GM12878 (cell line): ENCODE measurements around the gene FARS2. TPM values are rescaled to one million over a fixed set of nuclear protein-coding genes. Genes with fewer than 3 reads are reported as not detected.
A peak's percentile ranks its signal among the peaks of the same experiment; 100 is the strongest.

Experiments used
- ATAC-seq: fragments of 200-7000 bp; cut with Tn5 transposase; 3 replicates; pipeline ENCODE4 v1.9.1; 2020; ENCODE audit warnings: mild to moderate bottlenecking, moderate library complexity
- BruUV-seq: library from RNA; stranded (reverse); fragments of 400-500 nt; replicated peaks from 2 replicates; lab custom pipeline; 2021; lab: Mats Ljungman, UMichigan
- CTCF ChIA-PET: fragments of 300-600 bp; sonication (Branson Sonifier 250); formaldehyde crosslinking; extraction: SDS; loops from one replicate; lab custom pipeline; 2021; ENCODE audit warnings: inconsistent platforms; lab: Yijun Ruan, JAX
- POLR2A ChIA-PET: fragments of 350-600 bp; formaldehyde crosslinking; extraction: SDS; loops from one replicate; lab custom pipeline; 2021; ENCODE audit warnings: inconsistent platforms; lab: Charles Lee
- RAD21 ChIA-PET: fragments of 300-600 bp; sonication (Branson Sonifier 250); formaldehyde crosslinking; loops from one replicate; lab custom pipeline; 2023; ENCODE audit warnings: antibody characterized with exemption; ENCODE audit not compliant: unreplicated experiment; lab: Charles Lee
- SMC1A ChIA-PET: fragments of 300-600 bp; sonication (Branson Sonifier 250); formaldehyde crosslinking; loops from one replicate; lab custom pipeline; 2023; ENCODE audit not compliant: unreplicated experiment, uncharacterized antibody; lab: Charles Lee
- DNase-seq: peaks from one replicate; pipeline ENCODE4 v3.0.0-alpha.2; 2011; ENCODE audit warnings: low read depth, low spot score
- FAIRE-seq: peaks from 3 replicates; lab custom pipeline; 2011; peaks lifted over from hg19 to GRCh38; lab: Jason Lieb, UNC
- H2AFZ ChIP-seq: 2 replicates; pipeline ENCODE4 v1.6.0; 2011; ENCODE audit warnings: low read depth, low read length, control low read depth; ENCODE audit not compliant: control insufficient read depth
- H3K27ac ChIP-seq: 2 replicates; pipeline ENCODE4 v1.5.1; 2011; ENCODE audit warnings: control low read depth; ENCODE audit not compliant: control insufficient read depth, insufficient read depth
- H3K27me3 ChIP-seq, 2 experiments: replicated peaks in 1 of 2; 2 replicates each; pipeline versions ENCODE4 v1.6.0 to v1.6.1; 2011; ENCODE audit warnings: low read length in 1 of 2; ENCODE audit not compliant: control insufficient read depth in 2 of 2, insufficient read depth in 2 of 2
- H3K36me3 ChIP-seq, 2 experiments: 2 replicates each; pipeline ENCODE4 v1.5.1; 2011; ENCODE audit warnings: low read length in 1 of 2; ENCODE audit not compliant: control insufficient read depth in 2 of 2, insufficient read depth in 2 of 2
- H3K4me1 ChIP-seq: 2 replicates; pipeline ENCODE4 v1.6.1; 2011; ENCODE audit warnings: mild to moderate bottlenecking, low read length, moderate library complexity, mixed read lengths; ENCODE audit not compliant: control insufficient read depth, insufficient read depth
- H3K4me2 ChIP-seq: 2 replicates; pipeline ENCODE4 v1.6.0; 2011; ENCODE audit warnings: control low read depth; ENCODE audit not compliant: control insufficient read depth, insufficient read depth
- H3K4me3 ChIP-seq: fragments of 200-600 bp; sonication (generic); 2 replicates; pipeline ENCODE4 v1.5.1; 2016
- H3K79me2 ChIP-seq: 2 replicates; pipeline ENCODE4 v1.6.0; 2011; ENCODE audit warnings: low read length; ENCODE audit not compliant: control insufficient read depth, insufficient read depth
- H3K9ac ChIP-seq: 2 replicates; pipeline ENCODE4 v1.8.0; 2011; ENCODE audit warnings: low read length, control low read depth, mixed read lengths; ENCODE audit not compliant: control insufficient read depth, insufficient read depth
- H3K9me3 ChIP-seq: replicated peaks from 3 replicates; pipeline ENCODE4 v1.5.1; 2011; ENCODE audit warnings: mild to moderate bottlenecking, low read length; ENCODE audit not compliant: control insufficient read depth, insufficient read depth
- H4K20me1 ChIP-seq: 2 replicates; pipeline ENCODE4 v1.6.0; 2011; ENCODE audit not compliant: control insufficient read depth, insufficient read depth
- BHLHE40 ChIP-seq, 2 experiments: fragments of 450-650 bp in 1 of 2; IDR thresholded peaks; 2 replicates each; pipeline ENCODE4 v1.6.1; 2011 to 2017; ENCODE audit warnings: low read depth in 2 of 2, borderline replicate concordance in 1 of 2, improper control_type of control experiment in 1 of 2, low read length in 1 of 2, mild to moderate bottlenecking in 1 of 2
- E4F1 ChIP-seq: fragments of 450-650 bp; IDR thresholded peaks from 2 replicates; pipeline ENCODE4 v1.6.1; 2018; ENCODE audit warnings: borderline replicate concordance, mild to moderate bottlenecking; ENCODE audit not compliant: partially characterized antibody
- FOXK2 ChIP-seq: fragments of 450-650 bp; IDR thresholded peaks from 2 replicates; pipeline ENCODE4 v1.6.1; 2017; ENCODE audit warnings: mild to moderate bottlenecking, moderate library complexity
- HCFC1 ChIP-seq: fragments of 150-350 bp; IDR thresholded peaks from 2 replicates; pipeline ENCODE4 v1.6.1; 2014; ENCODE audit warnings: low read length
- JUNB ChIP-seq: IDR thresholded peaks from 2 replicates; pipeline ENCODE4 v1.6.1; 2016; ENCODE audit warnings: antibody characterized with exemption, mild to moderate bottlenecking
- NBN ChIP-seq: fragments of 450-650 bp; IDR thresholded peaks from 2 replicates; pipeline ENCODE4 v1.6.1; 2016
- NFYB ChIP-seq: IDR thresholded peaks from 2 replicates; pipeline ENCODE4 v1.6.1; 2011; ENCODE audit warnings: low read depth, mild to moderate bottlenecking, low read length, improper control_type of control experiment, moderate library complexity; ENCODE audit not compliant: insufficient read depth
- NR2C1 ChIP-seq: fragments of 450-650 bp; IDR thresholded peaks from 2 replicates; pipeline ENCODE4 v1.6.1; 2017; ENCODE audit warnings: antibody characterized with exemption, mild to moderate bottlenecking, moderate library complexity
- RAD21 ChIP-seq: IDR thresholded peaks from 2 replicates; pipeline ENCODE4 v1.6.1; 2011; ENCODE audit warnings: mild to moderate bottlenecking, low read depth, low read length, moderate library complexity; ENCODE audit not compliant: insufficient read depth
- RB1 ChIP-seq: fragments of 450-650 bp; formaldehyde crosslinking; IDR thresholded peaks from 2 replicates; pipeline ENCODE4 v1.6.1; 2017; ENCODE audit warnings: mild to moderate bottlenecking, borderline replicate concordance
- REST ChIP-seq: IDR thresholded peaks from 2 replicates; pipeline ENCODE4 v1.6.1; 2012; ENCODE audit warnings: mild to moderate bottlenecking, low read depth, low read length
- SMARCA5 ChIP-seq: fragments of 450-650 bp; IDR thresholded peaks from 2 replicates; pipeline ENCODE4 v1.6.1; 2017; ENCODE audit warnings: mild to moderate bottlenecking
- SMC3 ChIP-seq: IDR thresholded peaks from 2 replicates; pipeline ENCODE4 v1.6.1; 2011; ENCODE audit warnings: low read length, improper control_type of control experiment, borderline replicate concordance
- TAF1 ChIP-seq: IDR thresholded peaks from 2 replicates; pipeline ENCODE4 v1.6.1; 2011; ENCODE audit warnings: mild to moderate bottlenecking, low read depth, low read length, borderline replicate concordance
- TBL1XR1 ChIP-seq: IDR thresholded peaks from 2 replicates; pipeline ENCODE4 v1.6.1; 2012; ENCODE audit warnings: low read depth, low read length, improper control_type of control experiment
- WGBS: methylation state at CpG from one replicate; pipeline ENCODE4 v1.1.6; 2016; ENCODE audit warnings: low lambda C conversion rate; ENCODE audit not compliant: insufficient replicate concordance, insufficient coverage; ENCODE audit errors: missing lambda C conversion rate; 5-methylcytosine and 5-hydroxymethylcytosine counted together
- in situ Hi-C: fragments of 300-500 bp; cut with MboI; formaldehyde crosslinking; loops from 9 replicates; pipeline ENCODE4 v1.14.3; 2018; ENCODE audit warnings: mixed read lengths
- intact Hi-C: fragments of 100-400 bp; cut with micrococcal nuclease; formaldehyde crosslinking; loops from one replicate; pipeline ENCODE4 v1.14.2; 2022; ENCODE audit not compliant: unreplicated experiment
- polyA plus RNA-seq, 11 experiments: library from polyadenylated mRNA; depleted of rRNA in 4 of 11; unstranded in 6 of 11; stranded (reverse) in 5 of 11; fragments of >200 nt; fragmentation: Nextera tagmentation in 4 of 11; fragmentation: Illumina TruSeq in 1 of 11; extraction: Ambion mirVana in 4 of 11; extraction: Trizol in 1 of 11; gene quantifications; 1 replicate in 1 of 11; 2 replicates in 10 of 11; pipeline versions ENCODE4 v1.2.1 to v1.2.3, GENCODE V29; 2011 to 2016; ENCODE audit warnings: inconsistent platforms in 2 of 11, missing spikeins in 2 of 11, low read depth in 1 of 11
- total RNA-seq, 4 experiments: library from RNA; depleted of rRNA in 3 of 4; stranded (reverse); fragments of >200 nt in 3 of 4; fragmentation: Illumina TruSeq in 1 of 4; extraction: Trizol in 1 of 4; gene quantifications; 2 replicates each; pipeline versions ENCODE4 v1.2.1 to v1.2.3, GENCODE V29; 2013 to 2021
- TF ChIP-seq, protein P1 (sequence below): IDR thresholded peaks from 2 replicates; pipeline ENCODE4 v1.6.1; 2012; ENCODE audit warnings: low read depth, low read length, improper control_type of control experiment
- TF ChIP-seq, protein P2 (sequence below): IDR thresholded peaks from 2 replicates; pipeline ENCODE4 v1.6.1; 2012; ENCODE audit warnings: low read depth, low read length, improper control_type of control experiment

The FARS2 gene
- total and polyA plus RNA-seq, 10 of the 15 experiments (the other 5 are each of a cell fraction or from before 2014, with no cell fraction given): 16.8 to 46.7 (median 25.6) TPM

DNA sequence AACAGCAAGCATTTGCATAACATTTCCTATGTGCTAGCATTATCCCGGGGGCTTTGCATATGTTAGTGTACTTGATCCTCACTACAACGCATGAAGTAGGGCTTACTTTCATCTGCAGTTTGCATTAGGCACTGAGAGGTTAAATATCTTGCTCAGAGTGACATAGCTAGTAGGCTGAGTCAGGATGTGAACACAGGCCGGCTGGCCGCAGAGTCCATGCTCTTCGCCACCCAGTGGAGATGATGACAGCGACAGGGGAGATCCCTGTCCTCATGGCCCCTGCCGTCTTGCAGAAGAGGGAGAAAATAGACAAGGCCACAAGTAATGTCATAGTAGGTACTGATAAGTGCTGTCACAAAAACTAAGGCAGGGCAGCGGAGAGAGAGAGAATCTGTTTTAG, 47.5 kb upstream of the FARS2 start (continued):
- TF ChIP-seq, protein P1, sequence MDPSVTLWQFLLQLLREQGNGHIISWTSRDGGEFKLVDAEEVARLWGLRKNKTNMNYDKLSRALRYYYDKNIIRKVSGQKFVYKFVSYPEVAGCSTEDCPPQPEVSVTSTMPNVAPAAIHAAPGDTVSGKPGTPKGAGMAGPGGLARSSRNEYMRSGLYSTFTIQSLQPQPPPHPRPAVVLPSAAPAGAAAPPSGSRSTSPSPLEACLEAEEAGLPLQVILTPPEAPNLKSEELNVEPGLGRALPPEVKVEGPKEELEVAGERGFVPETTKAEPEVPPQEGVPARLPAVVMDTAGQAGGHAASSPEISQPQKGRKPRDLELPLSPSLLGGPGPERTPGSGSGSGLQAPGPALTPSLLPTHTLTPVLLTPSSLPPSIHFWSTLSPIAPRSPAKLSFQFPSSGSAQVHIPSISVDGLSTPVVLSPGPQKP: no peak
- TF ChIP-seq JUNB: no peak
- no peak for TF ChIP-seq BHLHE40 (IDR thresholded peaks at IDR 0.05; ENCODE audit: borderline replicate concordance in 1 of 2, low read depth in 2 of 2, low read length in 1 of 2)
- no peak for TF ChIP-seq TBL1XR1
- no peak for TF ChIP-seq NFYB
- TF ChIP-seq RB1: no peak
- no peak for TF ChIP-seq TAF1
- no peak for TF ChIP-seq NBN
- TF ChIP-seq, protein P2, sequence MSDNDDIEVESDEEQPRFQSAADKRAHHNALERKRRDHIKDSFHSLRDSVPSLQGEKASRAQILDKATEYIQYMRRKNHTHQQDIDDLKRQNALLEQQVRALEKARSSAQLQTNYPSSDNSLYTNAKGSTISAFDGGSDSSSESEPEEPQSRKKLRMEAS: no peak
- TF ChIP-seq, all 136 proteins: peak for 0

- intact Hi-C loops (loop anchor here (1.0 to 5.0 kb wide), 4 partner anchors 72 to 188 kb away; no protein-coding TSS in a partner anchor), in situ Hi-C loops (no loop called here)
- POLR2A ChIA-PET: no interaction called here
- 88% methylated on average over 10 of the region's 10 CpGs for WGBS
- SMC1A ChIA-PET: interaction anchor here (0.8 to 2.4 kb wide), 3 partner anchors 16 to 88 kb away, joined by 3 to 12 read pairs (median 8); no protein-coding TSS in a partner anchor
- RAD21 ChIA-PET: interaction anchor here (1.2 to 1.6 kb wide), 2 partner anchors 70 to 89 kb away, joined by 3 to 6 read pairs; no protein-coding TSS in a partner anchor
- H3K9me3 ChIP-seq: no peaks in the 10 kb centered on the region
- no peaks in the 10 kb centered on the region for H4K20me1 ChIP-seq
- ATAC-seq (peak; percentile 87), FAIRE-seq (no peak), DNase-seq (no peak)
- no peaks in the 10 kb centered on the region for H3K27me3 ChIP-seq
- H3K27ac ChIP-seq: no peak overlapping the region
- H3K79me2 ChIP-seq: no peaks in the 10 kb centered on the region
- H3K9ac ChIP-seq: no peak overlapping the region
- CTCF ChIA-PET: interaction anchor here (0.6 to 2.8 kb wide), 13 partner anchors 8 to 194 kb away, joined by 3 to 29 read pairs (median 4); no protein-coding TSS in a partner anchor
- no peak overlapping the region for H2AFZ ChIP-seq
- peaks cover 0 to 4% of the 10 kb centered on the region in 2 experiments; a peak in 2 of 4 replicates for H3K36me3 ChIP-seq
- H3K4me1 ChIP-seq: no peaks in the 10 kb centered on the region
- no TSS peak for BruUV-seq
- H3K4me2 ChIP-seq: no peak overlapping the region
- H3K4me3 ChIP-seq: no peak overlapping the region
- TF ChIP-seq E4F1 (no peak), REST (no peak), HCFC1 (no peak), SMARCA5 (no peak), FOXK2 (no peak), NR2C1 (no peak), SMC3 (peak; percentile 73), RAD21 (peak; percentile 89)
These were observed 46.7 kb upstream of the FARS2 start for GRCh38 chr6:5214570-5215052.
